PC-3 (cell line): ENCODE results near the gene SORBS2.

ENCODE experiments used
- CTCF ChIP-seq: fragments of 300-600 bp; sonication (generic); conservative IDR thresholded peaks from 2 replicates; pipeline ENCODE4 v1.5.1; 2017; ENCODE audit warnings: antibody characterized with exemption, low read depth, mild to moderate bottlenecking, low read length
- EZH2 ChIP-seq: fragments of 300-600 bp; sonication (generic); IDR thresholded peaks from one replicate; pipeline ENCODE4 v1.6.1; 2017; ENCODE audit warnings: antibody characterized with exemption, mild to moderate bottlenecking, low read length; ENCODE audit not compliant: unreplicated experiment

GRCh38 chr4:185774845-185775680 is 36.9 kb downstream of the SORBS2 start:
- no peak for TF ChIP-seq CTCF
- no peak for TF ChIP-seq EZH2
